HG02852 (cell line): Measurements from ENCODE around the gene CCR3.

Experiments
- ATAC-seq: cut with Tn5 transposase; IDR thresholded peaks from one replicate; pipeline ENCODE4 v1.9.1; 2021; ENCODE audit warnings: mild to moderate bottlenecking, moderate library complexity; ENCODE audit not compliant: unreplicated experiment

The CCR3 gene

DNA sequence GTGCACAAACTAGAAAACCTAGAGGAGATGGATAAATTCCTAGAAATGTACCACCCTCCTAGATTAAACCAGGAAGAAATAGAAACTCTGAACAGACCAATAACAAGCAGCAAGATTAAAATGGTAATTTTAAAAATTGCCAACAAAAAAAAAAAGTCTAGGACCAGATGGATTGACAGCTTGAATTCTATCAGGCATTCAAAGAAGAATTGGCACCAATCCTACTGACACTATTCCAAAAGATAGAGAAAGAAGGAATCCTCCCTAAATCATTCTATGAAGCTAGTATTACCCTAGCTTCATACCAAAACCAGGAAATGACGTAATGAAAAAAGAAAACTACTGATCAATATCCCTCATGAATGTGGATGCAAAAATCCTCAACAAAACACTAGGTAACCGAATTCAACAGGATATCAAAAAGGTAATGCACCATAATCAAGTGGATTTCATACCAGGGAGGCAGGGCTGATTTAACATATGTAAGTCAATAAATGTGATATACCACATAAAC lies 24.0 kb upstream of the CCR3 start:
- ATAC-seq = no peak

DNA sequence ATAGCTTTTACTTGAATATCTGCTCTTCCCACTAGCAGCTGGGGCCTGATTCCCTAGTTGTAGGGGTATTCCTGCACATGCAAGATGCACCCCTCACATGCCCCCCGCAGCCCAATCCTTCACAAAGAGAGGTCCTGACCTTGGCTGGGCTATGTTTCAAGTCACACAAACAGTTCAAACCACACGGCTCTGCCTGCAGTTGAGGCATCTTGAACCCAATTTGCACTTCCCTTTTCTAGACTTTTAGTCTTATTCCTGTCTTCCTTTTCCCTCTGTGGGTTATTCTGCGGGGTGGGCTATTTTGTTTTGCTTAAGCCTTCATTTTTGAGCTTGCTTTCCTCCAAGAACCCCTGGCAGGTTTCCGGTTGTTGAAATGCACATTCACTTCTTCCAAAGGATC lies 20.9 kb upstream of the CCR3 start:
- ATAC-seq = no peak

DNA sequence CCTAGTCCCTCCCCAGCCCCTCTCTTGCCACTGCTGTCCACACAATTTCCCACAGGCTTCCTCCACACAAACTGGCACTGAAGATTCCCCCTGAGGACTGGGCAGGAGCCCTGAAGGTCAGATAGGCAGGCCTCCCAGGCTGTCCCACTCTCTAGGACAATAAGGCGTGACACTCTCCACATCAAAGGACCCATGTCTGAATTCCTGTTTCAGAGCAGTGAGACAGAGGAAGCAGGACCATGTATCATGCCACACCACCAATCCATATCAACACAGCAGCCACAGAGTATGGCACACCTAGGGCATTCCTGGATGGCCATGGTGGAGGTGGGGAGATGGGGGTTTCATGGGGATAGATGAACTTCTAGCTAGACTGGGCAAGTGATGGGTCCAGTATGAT lies 20.3 kb upstream of the CCR3 start:
- ATAC-seq = no peak

DNA sequence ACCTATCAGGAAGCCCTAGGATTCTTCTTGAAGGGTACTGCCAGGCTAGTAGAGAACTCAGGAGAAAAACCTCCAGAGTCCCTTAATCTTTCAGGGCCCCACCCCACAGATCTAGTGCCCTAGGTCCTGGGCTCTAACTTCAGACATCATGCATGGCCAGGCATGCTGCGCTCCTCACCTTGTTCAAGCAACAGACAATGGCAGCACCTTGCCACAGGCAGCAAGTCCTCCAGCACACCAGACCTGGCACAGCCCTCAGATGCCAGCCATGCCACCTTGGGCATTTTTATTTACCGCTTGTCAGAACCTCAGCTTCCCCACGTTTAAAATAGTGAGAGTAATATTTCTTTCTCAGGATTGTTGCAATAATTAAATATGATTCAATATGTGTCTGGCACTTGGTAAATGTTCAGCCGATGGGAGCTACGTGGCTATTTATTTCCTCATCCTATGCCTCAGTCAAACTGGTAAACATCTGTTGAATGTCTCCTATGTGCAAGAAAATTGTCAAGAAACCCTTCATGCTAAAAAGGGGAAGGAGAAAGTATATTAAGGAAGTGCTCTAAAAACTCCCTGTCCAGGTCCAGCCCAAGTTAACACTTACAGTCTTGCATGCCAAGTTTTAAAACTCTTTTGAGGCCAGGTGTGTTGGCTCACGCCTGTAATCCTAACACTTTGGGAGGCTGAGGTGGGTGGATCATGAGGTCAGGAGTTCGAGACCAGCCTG lies 19.7 kb upstream of the CCR3 start:
- ATAC-seq = no peak

DNA sequence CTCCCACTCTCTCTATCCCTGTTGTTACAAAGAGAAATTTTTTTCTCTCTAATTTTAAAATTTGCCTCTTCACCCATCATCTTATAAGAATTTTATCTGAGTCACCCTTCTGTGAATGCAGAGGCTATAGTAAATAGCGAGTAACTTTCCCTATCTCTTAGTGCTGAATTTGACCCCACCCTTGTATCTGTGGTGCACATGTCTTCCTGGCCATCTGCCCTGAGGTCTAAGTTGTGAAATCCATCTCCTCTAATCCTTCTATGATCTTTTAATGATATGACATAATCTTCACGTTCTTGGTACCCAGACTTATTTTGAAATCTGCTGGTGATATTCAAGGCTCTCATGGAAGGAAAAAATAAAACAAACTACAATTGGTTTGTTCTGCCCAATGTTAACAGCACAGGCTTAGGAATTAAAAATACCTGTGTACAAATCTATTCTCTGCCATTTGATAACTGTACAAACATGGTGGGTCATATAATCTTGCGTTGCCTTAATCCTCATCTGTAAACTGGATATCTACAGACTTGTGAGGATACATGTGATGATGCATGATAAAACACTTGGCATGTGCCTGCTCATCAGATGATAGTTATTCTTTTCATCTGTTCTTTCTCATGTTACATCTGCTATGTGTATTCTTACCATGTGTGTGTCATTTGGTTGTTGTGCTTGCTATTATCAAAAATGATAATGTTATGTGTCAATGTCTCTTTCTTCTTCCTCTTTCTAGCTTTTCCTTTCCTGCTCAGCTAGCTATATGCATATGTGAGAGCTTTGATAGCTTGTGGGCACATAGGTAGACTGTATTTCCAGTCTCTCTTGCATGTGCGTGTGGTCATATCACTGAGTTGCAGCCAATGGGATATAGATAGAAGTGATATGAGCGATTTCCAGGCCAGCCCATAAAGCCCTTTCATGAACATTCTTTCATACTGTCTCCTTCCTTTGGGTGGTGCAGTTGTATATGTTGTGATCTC lies 13.7 kb upstream of the CCR3 start:
- ATAC-seq = no peak

DNA sequence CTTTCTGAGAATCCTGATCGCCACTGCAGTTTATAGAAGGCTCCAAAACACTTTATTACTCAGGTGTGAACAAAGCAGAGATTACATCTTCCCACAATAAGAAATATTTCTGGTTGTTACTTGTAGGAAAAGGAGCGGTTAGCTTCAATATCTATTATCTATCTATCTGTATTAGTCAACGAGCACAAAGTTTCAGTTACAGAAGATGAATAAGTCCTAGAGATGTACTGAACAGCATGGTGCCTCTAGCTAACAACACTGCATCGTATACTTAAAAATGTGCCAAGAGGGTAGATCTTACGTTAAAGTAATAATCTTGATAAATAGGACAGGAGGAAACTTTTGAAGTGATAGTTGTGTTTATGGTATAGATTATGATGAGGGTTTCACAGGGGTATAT lies 10.9 kb upstream of the CCR3 start:
- ATAC-seq = no peak

DNA sequence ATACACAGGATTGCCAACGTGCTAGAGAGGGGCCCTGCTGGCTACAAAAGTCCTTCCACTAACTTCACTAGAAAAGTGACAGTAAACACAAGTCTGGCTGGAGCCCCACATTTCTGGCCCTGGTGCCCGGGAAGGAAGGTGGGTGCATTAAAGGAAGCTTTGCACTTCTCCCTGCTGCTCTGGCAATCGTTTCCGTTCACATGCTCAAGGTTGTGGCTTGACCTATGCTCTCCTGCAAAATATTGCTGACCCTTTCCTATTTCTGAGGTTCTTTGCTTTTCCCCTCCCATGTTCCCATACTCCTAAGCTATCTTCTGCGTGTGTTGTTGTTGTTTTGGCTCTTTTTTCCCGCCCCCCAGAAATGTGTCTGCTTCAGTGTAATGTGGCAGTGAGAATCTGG lies 9.1 kb upstream of the CCR3 start:
- ATAC-seq = no peak

DNA sequence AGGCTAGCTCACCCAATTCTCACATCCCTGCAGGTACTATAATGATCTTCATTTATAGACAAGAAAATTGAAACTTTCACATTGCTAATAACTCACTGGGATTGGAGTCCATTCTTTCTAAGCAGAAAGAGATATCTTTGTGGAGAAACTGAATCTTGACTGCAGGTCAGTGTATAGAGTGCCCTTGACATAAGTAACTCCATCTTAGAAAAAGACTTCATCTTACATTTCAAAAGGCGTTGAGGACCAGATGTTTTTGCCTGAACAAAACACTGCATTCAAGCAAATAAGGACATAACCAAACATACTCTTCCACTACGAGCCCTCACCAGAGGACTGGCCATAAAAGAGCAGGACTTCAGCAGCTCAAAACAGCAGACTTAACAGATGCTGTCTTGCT lies 6.8 kb upstream of the CCR3 start:
- ATAC-seq = no peak

DNA sequence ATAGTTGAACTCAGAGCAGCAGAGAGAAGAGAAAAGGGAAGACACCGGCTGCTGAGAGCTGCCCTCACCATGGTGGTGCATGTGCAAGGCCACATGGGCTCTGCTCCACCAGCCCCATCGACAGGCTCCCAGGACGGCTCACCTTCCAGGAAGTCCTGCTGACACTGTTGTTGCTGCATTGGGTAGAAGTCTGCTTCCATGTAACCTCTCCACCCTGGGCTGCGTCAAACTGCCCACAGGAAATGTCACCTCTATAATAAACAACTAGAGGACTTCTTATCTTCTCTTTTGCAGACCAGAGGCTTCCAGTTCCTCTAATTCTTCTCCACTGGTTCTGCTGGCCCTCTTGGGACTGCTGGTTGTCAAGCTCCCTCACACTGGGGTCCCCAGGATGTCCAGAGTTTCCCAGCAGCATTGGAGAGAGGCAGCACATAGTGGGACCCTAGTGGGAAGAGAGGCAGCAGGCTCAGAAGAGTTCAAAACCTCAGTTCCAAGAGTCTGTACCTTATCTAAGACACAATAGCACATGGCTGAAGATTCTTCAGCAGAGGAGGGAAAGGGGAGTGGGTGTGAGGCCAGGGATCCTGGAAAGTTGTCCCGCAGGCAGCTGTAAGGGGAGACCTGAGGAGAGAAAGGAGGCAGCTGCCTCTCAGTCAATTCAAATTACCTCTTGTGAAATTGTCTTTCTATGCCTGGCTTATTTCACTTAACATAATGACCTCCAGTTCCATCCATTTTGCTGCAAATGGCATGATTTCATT lies 5.8 kb upstream of the CCR3 start:
- ATAC-seq = no peak

DNA sequence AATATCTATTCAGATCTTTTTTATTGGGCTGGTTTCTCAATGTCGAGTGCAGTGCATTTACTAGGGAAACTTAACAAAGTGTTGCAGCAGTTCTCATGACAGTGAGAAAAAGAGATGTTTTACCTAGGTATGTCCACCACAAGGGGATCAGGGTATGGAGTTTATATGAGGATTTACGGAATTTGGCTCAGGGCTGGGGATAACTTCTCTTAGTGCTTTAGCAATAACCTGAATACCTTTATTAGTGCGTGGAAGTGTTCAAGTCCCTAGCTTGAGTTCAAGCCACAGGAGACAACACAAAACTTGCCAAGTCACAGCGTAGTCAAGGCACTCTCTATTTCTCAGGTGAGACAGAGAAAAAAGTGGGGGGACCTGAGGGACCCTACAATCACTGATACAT lies 3.9 kb upstream of the CCR3 start:
- no peak for ATAC-seq

DNA sequence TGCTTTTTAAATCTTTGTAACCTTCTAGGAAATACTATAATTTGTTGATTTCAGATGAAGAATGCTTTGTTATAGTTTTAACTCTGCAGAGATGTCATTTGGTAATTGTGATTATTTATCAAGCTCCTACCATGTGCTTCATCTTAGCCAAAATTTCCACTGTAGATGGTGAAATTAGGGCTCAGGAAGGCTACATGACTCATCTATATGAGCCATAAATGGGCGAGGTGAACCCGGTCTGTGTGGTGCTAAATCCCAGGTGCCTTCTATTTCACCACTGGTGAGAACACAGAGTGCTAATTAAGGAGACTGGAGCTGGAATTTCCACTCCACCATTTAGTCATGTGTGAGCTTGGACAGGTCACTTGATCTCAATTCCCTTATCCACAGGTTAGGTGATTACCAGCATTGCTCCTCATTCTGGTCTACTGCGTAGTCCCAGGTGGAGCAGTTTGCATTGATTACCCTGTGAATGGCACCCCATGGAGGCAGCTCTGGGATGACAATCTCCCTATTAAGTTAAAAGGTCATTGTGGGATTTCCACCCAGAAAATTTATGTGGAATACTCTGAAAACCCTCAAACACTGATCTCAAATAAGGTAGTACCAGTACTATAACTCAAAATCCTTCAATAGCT lies 2.8 kb upstream of the CCR3 start:
- ATAC-seq = no peak

DNA sequence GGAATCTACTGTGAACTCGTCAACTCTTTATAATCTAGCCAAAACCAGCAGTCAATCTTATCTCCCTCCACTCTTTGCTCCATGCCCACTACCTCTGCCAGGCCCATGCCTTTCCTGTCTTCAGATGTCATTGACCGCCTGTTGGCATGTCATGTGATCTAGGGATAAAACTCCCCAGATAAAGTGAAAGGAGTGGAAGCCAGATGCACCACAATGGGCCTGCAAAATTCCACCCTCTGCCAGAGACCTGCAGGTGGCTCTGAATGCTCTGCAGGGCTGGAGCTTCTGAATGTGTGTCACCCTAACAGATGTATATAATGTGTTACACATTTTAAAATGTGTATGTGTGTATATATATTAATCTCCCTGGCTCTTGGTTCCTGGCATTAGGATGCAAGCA lies 2.3 kb upstream of the CCR3 start:
- no peak for ATAC-seq

DNA sequence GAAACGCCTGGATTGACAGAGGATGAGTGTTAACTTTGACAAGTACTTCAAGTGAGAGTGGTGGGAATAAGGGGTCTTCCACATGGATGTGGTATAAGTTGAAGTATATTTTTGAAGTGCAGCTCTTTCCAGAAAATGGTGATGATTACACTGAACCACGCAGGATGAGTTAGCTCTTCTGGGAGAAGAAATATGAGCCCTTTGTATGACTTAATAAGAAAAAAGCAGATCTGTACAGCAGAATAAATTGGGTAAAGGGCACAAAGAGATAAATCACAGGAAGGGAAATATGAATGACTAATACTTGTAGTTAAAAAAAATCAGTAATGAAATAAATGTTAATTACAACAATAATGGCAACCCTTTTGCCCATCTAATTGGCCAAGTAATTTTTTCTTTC lies 1.3 kb downstream of the CCR3 start:
- ATAC-seq = no peak

DNA sequence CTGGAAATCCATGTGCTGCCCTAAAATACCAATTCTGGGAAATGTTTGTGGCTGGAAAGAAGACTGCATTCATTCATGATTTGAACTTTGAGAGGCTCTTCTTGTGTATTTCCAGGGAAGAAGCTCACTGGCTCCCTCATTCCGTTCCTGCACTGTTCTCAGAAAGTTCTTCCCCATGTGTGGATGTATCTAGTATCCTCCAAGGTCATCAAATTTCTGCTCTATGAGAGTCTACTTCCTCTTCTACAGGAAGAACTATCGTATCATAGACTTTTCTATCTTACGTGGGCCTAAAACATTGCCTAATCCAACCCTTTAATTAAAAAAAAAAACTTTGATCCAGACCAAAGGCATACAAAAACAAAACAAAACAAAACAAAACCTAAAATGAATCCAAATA lies 2.9 kb downstream of the CCR3 start:
- no peak for ATAC-seq

DNA sequence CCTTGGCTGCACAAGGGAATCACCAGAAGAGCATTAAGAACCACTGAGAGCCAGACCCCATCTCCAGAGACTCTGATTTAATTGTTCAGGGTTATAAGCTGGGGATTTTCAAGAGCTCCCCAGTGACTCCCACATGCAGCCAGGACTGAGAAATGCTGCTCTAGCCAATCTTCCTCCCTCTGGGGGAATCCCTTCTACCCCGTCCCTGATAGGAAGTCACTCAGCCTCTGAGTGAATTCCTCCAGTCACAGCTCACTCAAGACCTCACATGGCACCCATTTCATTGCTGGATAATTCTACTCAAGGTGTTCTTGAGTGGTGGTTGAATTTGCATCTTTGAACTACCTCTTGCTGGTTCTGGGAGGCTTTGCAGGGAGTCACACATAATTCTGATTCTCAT lies 10.7 kb downstream of the CCR3 start:
- ATAC-seq = no peak

DNA sequence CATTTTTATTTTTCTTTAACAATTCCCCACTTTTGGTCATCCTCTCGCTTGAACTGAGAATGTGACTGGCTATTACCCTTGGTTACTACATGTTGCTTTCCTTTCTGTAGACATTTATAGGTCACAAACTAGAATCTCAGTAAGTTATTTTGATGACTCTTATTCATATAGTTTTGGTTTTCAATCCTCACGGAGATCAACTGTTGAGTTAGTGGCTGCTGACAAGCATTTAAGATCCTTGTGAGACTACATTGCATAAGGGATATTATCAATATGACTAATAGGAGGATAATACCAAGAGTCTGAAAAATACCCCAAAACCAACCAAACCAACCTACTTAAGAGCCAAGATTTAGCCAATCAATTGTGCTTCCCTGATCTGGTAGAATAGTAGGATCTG lies 16.3 kb downstream of the CCR3 start:
- no peak for ATAC-seq

DNA sequence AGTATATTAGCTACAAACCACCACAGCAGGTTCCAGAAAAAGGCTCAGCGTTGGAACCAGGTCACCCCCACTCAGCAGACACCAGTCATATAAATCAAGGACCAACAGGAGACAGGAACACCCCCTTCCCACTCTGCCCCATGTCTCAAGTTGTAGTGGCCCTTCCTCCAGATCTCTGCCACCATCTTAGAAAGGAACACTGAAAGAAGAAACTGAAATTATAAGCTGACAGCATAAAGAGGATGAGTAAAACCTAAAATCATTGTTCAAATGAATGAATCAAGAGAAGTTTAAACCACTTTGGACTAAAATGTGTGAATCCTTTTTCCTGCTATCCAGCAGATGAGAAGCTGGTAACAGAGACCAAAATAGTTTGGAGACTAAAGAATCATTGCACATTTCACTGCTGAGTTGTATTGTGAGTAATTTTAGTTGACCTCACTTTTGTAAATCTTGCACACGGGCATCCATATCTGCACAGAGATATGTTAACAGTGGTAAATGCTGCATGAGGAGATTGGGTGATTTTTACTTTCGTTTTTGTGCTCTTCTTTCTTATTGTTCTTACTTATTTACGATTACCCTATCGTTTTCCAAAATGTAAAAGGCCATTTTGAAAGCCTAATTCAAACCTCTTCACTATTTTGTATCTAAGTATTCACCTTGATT lies 19.8 kb downstream of the CCR3 start:
- ATAC-seq = no peak

DNA sequence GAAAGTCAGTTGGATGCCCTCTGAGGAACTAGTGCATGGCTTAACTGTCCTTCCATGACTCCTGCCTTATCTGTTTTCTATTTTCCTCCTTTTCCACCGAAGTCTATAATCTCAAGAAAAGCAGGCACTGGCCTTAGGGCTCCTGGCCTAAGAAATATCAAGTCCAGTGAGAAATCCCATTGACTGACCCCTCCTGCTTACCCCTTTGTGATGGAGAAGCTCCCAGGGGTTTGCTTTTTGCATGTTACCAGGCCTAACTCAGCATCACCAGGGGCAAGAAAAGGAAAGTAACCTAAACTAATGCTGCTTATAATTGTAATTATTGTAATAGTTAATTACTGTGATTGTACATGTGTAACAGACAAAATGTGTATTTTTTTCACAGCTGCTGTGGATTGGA lies 21.7 kb downstream of the CCR3 start:
- no peak for ATAC-seq

DNA sequence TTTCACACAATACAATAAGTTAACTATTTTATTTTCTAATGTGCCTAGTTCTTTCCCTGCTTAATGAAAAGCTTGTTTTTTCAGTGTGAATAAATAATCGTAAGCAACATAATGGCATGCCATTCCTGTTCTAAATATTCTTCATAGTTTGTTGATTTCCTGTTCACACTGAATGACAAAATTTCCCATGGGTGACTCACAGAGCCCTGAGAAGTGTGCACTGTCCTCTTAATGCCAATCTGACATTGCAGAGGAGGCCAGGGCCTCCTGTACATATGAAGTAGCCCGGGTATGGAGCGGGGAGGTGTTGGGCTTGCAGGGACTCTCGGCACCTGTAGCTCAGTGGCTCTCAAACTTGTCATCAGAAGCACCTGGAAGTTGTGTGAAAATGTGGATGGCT lies 24.3 kb downstream of the CCR3 start:
- no peak for ATAC-seq

DNA sequence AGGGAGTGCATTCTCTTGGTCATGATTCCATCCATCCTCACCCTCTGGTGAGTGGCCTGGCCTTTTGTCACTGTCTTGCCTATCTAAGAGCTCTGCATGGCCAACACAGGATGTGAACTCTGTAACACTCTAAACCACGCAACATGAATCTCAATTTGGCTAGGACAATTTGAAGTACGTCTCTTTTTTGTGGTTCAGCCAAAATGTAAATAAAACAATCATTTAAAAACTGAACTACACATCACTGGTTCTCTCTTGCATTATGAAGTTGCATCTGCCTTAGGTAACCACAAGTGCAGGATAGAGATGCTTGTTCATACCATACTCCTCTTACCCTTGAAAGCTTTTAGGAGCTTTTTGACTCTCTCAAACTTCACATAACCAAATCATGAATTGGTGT lies 27.3 kb downstream of the CCR3 start:
- no peak for ATAC-seq
